Lower lobe of right lung (tissue), 2 donors: ENCODE results near the gene BSN. TPM values are rescaled to one million over a fixed set of nuclear protein-coding genes. Genes with fewer than 3 reads are reported as not detected.

Source experiments
- ATAC-seq, 2 donors: fragments of 200-7000 bp; cut with Tn5 transposase; one replicate each; pipeline ENCODE4 v1.9.1; 2020 to 2022; ENCODE audit warnings: mild to moderate bottlenecking in 2 of 2, moderate library complexity in 2 of 2
- DNase-seq: peaks from one replicate; pipeline ENCODE4 v3.0.0-alpha.2; 2020
- H3K27ac ChIP-seq: fragments of 200-600 bp; one replicate; pipeline ENCODE4 v1.8.0; 2022
- H3K27me3 ChIP-seq: fragments of 200-600 bp; one replicate; pipeline ENCODE4 v1.8.0; 2022; ENCODE audit warnings: low read depth
- H3K36me3 ChIP-seq: fragments of 200-600 bp; one replicate; pipeline ENCODE4 v1.8.0; 2022; ENCODE audit warnings: mild to moderate bottlenecking
- H3K4me1 ChIP-seq: fragments of 200-600 bp; one replicate; pipeline ENCODE4 v1.8.0; 2022
- H3K4me3 ChIP-seq: fragments of 200-600 bp; one replicate; pipeline ENCODE4 v1.8.0; 2022; ENCODE audit warnings: mild to moderate bottlenecking
- H3K9me3 ChIP-seq: fragments of 200-600 bp; one replicate; pipeline ENCODE4 v1.8.0; 2022
- CTCF ChIP-seq: fragments of 200-600 bp; IDR thresholded peaks from one replicate; pipeline ENCODE4 v1.8.0; 2022; ENCODE audit warnings: antibody characterized with exemption, mild to moderate bottlenecking
- intact Hi-C: fragments of 100-400 bp; cut with DNase I; formaldehyde crosslinking; loops from one replicate; pipeline ENCODE4 v1.11.0; 2022
- total RNA-seq: library from RNA; stranded (reverse); fragmentation: NEBNext Ultra II Directional; extraction: Animal tissue kit (Norgen Biotek cat#: 25700); gene quantifications from one replicate; pipeline ENCODE4 v1.2.1, GENCODE V29; 2021
- donor health status: DM: no; HTN: yes; CAD: no; lungs with severe emphysema.

The BSN gene
- total RNA-seq, 1 donor from 2014 or later = 0.35 TPM

- H3K27ac ChIP-seq = no peak overlapping the region
- no peaks in the 10 kb centered on the region for H3K27me3 ChIP-seq
- H3K9me3 ChIP-seq = no peaks in the 10 kb centered on the region
- H3K4me1 ChIP-seq = no peaks in the 10 kb centered on the region
- no peak overlapping the region for H3K4me3 ChIP-seq
- peaks cover 32% of the 10 kb centered on the region for H3K36me3 ChIP-seq
- intact Hi-C loops = no loop called here
- ATAC-seq (no peak), DNase-seq (no peak)
- TF ChIP-seq CTCF = no peak
Observed at GRCh38 chr3:49709852-49710251, 155.6 kb downstream of the BSN start.

- no peaks in the 10 kb centered on the region for H3K4me1 ChIP-seq
- intact Hi-C loops = no loop called here
- H3K4me3 ChIP-seq = no peak overlapping the region
- no peak for TF ChIP-seq CTCF
- DNase-seq = no peak
- no peaks in the 10 kb centered on the region for H3K27me3 ChIP-seq
- no peak for ATAC-seq
- peaks cover 28% of the 10 kb centered on the region for H3K36me3 ChIP-seq
- no peaks in the 10 kb centered on the region for H3K9me3 ChIP-seq
- H3K27ac ChIP-seq = no peak overlapping the region
Observed at GRCh38 chr3:49711489-49711888, 157.2 kb downstream of the BSN start.

GRCh38 chr3:49712166-49712565, 157.9 kb downstream of the BSN start:
- H3K4me1 ChIP-seq = no peaks in the 10 kb centered on the region
- no peak for TF ChIP-seq CTCF
- no peaks in the 10 kb centered on the region for H3K27me3 ChIP-seq
- H3K4me3 ChIP-seq = no peak overlapping the region
- H3K27ac ChIP-seq = no peak overlapping the region
- ATAC-seq (no peak), DNase-seq (no peak)
- no peaks in the 10 kb centered on the region for H3K9me3 ChIP-seq
- peaks cover 28% of the 10 kb centered on the region for H3K36me3 ChIP-seq
- intact Hi-C loops = no loop called here

- peaks cover 26% of the 10 kb centered on the region for H3K36me3 ChIP-seq
- no peak for DNase-seq
- no peaks in the 10 kb centered on the region for H3K27me3 ChIP-seq
- TF ChIP-seq CTCF = no peak
- H3K9me3 ChIP-seq = no peaks in the 10 kb centered on the region
- H3K27ac ChIP-seq = no peak overlapping the region
- H3K4me3 ChIP-seq = no peak overlapping the region
- ATAC-seq = no peak
- intact Hi-C loops = no loop called here
- H3K4me1 ChIP-seq = no peaks in the 10 kb centered on the region
Observed at GRCh38 chr3:49712631-49713317, 158.5 kb downstream of the BSN start.

GRCh38 chr3:49713336-49714105, 159.2 kb downstream of the BSN start:
- TF ChIP-seq CTCF = no peak

More at GRCh38 chr3:49713336-49714105, 159.2 kb downstream of the BSN start:
- no peaks in the 10 kb centered on the region for H3K9me3 ChIP-seq
- H3K27me3 ChIP-seq = no peaks in the 10 kb centered on the region
- no peak overlapping the region for H3K4me3 ChIP-seq
- ATAC-seq (no peak), DNase-seq (no peak)
- intact Hi-C loops = no loop called here
- H3K36me3 ChIP-seq = peaks cover 26% of the 10 kb centered on the region
- H3K4me1 ChIP-seq = peaks cover 3% of the 10 kb centered on the region
- H3K27ac ChIP-seq = no peak overlapping the region
